Right cardiac atrium (tissue), 5 donors: ENCODE data around the gene GRM7. TPM values are rescaled to one million over a fixed set of nuclear protein-coding genes. Genes with fewer than 3 reads are reported as not detected.

Experiments used
- ATAC-seq, 2 donors: fragments of 200-7000 bp; cut with Tn5 transposase; one replicate each; pipeline versions ENCODE4 v1.8.0 to v1.9.1; 2020; ENCODE audit warnings: moderate library complexity in 2 of 2, mild to moderate bottlenecking in 1 of 2
- DNase-seq, 3 donors: peaks; one replicate each; pipeline ENCODE4 v3.0.0-alpha.2; 2020
- H3K27ac ChIP-seq: one replicate; pipeline ENCODE4 v1.5.1; 2013; ENCODE audit warnings: mild to moderate bottlenecking, low read length, control low read depth, moderate library complexity
- H3K27me3 ChIP-seq: one replicate; pipeline ENCODE4 v1.6.1; 2013; ENCODE audit not compliant: control insufficient read depth, insufficient read depth
- H3K4me1 ChIP-seq: one replicate; pipeline ENCODE4 v1.6.1; 2013; ENCODE audit warnings: low read length; ENCODE audit not compliant: control insufficient read depth, insufficient read depth
- H3K4me3 ChIP-seq: one replicate; pipeline ENCODE4 v1.5.1; 2013; ENCODE audit warnings: low read length, control low read depth
- H3K9me3 ChIP-seq: one replicate; pipeline ENCODE4 v1.6.1; 2013; ENCODE audit warnings: low read length; ENCODE audit not compliant: control insufficient read depth
- WGBS: extraction: QIAGEN DNeasy Blood & Tissue Kit; methylation state at CpG from one replicate; pipeline ENCODE4 v1.1.7; 2013; 5-methylcytosine and 5-hydroxymethylcytosine counted together
- intact Hi-C, 4 donors: fragments of 100-400 bp; cut with DNase I; formaldehyde crosslinking; loops; one replicate each; pipeline versions ENCODE4 v1.11.0 to v1.14.0; 2022 to 2023
- polyA plus RNA-seq: library from polyadenylated mRNA; stranded (reverse); fragments of 200-250 nt; gene quantifications from one replicate; pipeline ENCODE4 v1.2.3, GENCODE V29; 2013
- total RNA-seq, 4 donors: library from RNA; stranded (reverse); fragmentation: NEBNext Ultra II Directional; extraction: Animal tissue kit (Norgen Biotek cat#: 25700); gene quantifications; one replicate each; pipeline ENCODE4 v1.2.1, GENCODE V29; 2021
- donor health status: healthy with polysubstance abuse.
- donor health status: DM: no; HTN: yes; CAD: no.
- donor health status: DM: no; HTN: no; CAD: no.
- donor health status: DM: no; HTN: yes; CAD: no; lungs with severe emphysema.
- donor health status: DM: yes; HTN: yes; CAD: no.

GRM7 gene
- total and polyA plus RNA-seq, 5 donors = not detected

- no peaks in the 10 kb centered on the region for H3K9me3 ChIP-seq
- H3K4me3 ChIP-seq = no peak overlapping the region
- H3K27ac ChIP-seq = no peak overlapping the region
- no peak for DNase-seq
- H3K4me1 ChIP-seq = no peaks in the 10 kb centered on the region
- ATAC-seq = no peak
- 48% methylated on average over 2 of the region's 2 CpGs for WGBS
- no peaks in the 10 kb centered on the region for H3K27me3 ChIP-seq
- intact Hi-C loops = no loop called here
These were observed 790.4 kb downstream of the GRM7 start for GRCh38 chr3:7651274-7651673.

DNA sequence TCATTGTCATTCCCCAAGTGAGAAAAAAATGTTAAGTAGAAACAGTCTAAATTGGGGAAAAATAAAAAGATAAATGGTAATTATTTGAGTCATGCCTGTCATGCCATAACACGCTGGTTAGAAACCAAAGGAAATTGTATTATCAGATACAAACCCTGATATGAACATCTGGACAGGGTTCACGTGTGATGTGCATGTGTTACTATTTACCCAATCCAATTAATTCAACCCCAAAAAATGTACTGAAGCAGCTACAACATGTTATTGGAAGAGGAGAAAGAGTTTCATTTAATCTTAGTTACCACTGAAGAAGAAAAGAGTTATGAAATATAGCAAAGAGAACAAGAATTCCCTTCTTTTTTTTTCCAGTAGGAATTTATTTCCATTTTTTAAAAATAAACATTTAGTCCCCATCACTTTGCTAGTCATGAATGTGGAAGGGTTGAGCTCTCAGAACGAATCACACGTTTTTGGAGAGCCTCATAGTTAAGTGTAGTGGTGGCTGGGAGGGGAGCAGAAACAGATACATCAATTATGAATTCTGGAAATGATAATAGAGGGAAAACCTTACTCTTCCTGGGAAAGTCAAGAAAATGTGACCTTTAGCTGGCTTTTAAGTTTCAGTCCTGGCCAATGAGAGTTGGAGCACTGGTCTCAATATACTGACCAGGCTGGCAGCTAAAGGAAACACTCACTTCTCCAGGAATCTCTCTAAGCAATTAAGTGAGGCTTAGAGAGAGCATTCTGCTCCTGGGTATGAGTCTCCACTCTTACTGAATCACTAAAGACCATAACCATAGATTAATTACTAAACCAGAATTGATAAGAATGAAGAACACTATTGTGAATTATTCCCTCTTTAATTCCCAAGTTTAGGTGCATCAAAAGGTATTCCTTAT, 796.5 kb downstream of the GRM7 start:
- Histone ChIP-seq H3K4me1 (no peaks in the 10 kb centered on the region), H3K9me3 (no peaks in the 10 kb centered on the region), H3K27me3 (no peaks in the 10 kb centered on the region), H3K4me3 (no peak overlapping the region), H3K27ac (no peak overlapping the region)
- no peak for DNase-seq
- intact Hi-C loops = no loop called here
- 40% methylated on average over 4 of the region's 4 CpGs for WGBS
- peak; percentile 55 to 69 for ATAC-seq

DNA sequence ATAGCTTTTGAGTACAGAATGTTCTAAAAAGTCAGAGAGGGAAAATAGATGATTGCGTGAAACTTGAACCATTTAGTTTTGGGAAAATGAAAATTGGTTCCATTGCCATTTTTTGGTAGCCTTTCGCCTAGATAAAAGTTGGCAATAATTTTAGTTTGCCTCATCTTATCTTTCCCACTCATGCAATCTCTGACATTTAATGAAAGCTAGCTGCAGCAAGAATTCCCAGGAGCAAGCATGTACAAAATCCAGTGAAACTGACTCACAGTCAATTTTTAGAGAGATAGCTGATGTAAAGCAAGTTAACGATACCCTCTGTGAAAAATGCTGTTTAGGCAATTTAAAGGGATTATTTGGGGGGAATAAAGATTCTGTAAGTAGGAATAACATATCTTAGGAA, 797.4 kb downstream of the GRM7 start:
- ATAC-seq = peak; percentile 62 to 72
- Histone ChIP-seq H3K4me1 (no peaks in the 10 kb centered on the region), H3K4me3 (no peak overlapping the region), H3K9me3 (no peaks in the 10 kb centered on the region), H3K27me3 (no peaks in the 10 kb centered on the region), H3K27ac (no peak overlapping the region)
- intact Hi-C loops = no loop called here
- DNase-seq = no peak
- 55% methylated on average over 3 of the region's 3 CpGs for WGBS

GRCh38 chr3:7659079-7659478, 798.2 kb downstream of the GRM7 start:
- intact Hi-C loops = no loop called here
- Histone ChIP-seq H3K27ac (no peak overlapping the region), H3K4me1 (no peaks in the 10 kb centered on the region), H3K9me3 (no peaks in the 10 kb centered on the region), H3K27me3 (no peaks in the 10 kb centered on the region), H3K4me3 (no peak overlapping the region)
- ATAC-seq = no peak
- DNase-seq = no peak
- 89% methylated on average over 1 of the region's 1 CpG for WGBS

DNA sequence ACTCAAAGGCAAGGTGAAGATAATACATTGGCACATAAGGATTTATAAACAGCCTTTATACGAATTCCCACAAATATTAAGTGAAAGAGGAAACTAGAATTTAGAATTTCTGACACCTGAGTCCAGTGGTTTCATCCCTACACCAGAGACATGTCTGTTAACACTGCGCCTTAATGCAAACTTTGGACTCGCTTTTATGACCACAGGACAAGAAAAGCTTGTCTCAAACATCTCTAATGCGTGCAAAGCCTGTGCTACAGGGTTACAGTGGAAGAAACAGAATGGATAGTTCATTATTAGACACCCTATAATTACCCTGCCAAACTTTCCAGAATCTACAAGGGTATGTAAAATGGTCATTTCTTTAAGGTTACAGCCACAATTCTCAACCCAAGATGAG, 802.9 kb downstream of the GRM7 start:
- 84% methylated on average over 4 of the region's 4 CpGs for WGBS
- Histone ChIP-seq H3K27me3 (no peaks in the 10 kb centered on the region), H3K27ac (no peak overlapping the region), H3K4me1 (no peaks in the 10 kb centered on the region), H3K9me3 (no peaks in the 10 kb centered on the region), H3K4me3 (no peak overlapping the region)
- intact Hi-C loops = no loop called here
- ATAC-seq (no peak), DNase-seq (no peak)

GRCh38 chr3:7667774-7668173, 806.9 kb downstream of the GRM7 start:
- intact Hi-C loops = no loop called here

GRCh38 chr3:7669641-7670040, 808.7 kb downstream of the GRM7 start:
- ATAC-seq (no peak), DNase-seq (no peak)
- no peak overlapping the region for H3K27ac ChIP-seq
- WGBS = 81% methylated on average over 3 of the region's 3 CpGs
- no peaks in the 10 kb centered on the region for H3K4me1 ChIP-seq
- no peaks in the 10 kb centered on the region for H3K27me3 ChIP-seq
- no peak overlapping the region for H3K4me3 ChIP-seq
- intact Hi-C loops = no loop called here
- no peaks in the 10 kb centered on the region for H3K9me3 ChIP-seq

More at GRCh38 chr3:7667774-7668173, 806.9 kb downstream of the GRM7 start:
- Histone ChIP-seq H3K4me3 (no peak overlapping the region), H3K4me1 (no peaks in the 10 kb centered on the region), H3K27me3 (no peaks in the 10 kb centered on the region), H3K27ac (no peak overlapping the region), H3K9me3 (no peaks in the 10 kb centered on the region)
- 35% methylated on average over 1 of the region's 1 CpG for WGBS
- DNase-seq (no peak), ATAC-seq (no peak)

- no peak for DNase-seq
- no peak for ATAC-seq
- WGBS = 80% methylated on average over 3 of the region's 3 CpGs
- H3K9me3 ChIP-seq = no peaks in the 10 kb centered on the region
- intact Hi-C loops = no loop called here
- no peak overlapping the region for H3K27ac ChIP-seq
- no peaks in the 10 kb centered on the region for H3K4me1 ChIP-seq
- no peaks in the 10 kb centered on the region for H3K27me3 ChIP-seq
- no peak overlapping the region for H3K4me3 ChIP-seq
These were observed 817.6 kb downstream of the GRM7 start for GRCh38 chr3:7678521-7678920.

DNA sequence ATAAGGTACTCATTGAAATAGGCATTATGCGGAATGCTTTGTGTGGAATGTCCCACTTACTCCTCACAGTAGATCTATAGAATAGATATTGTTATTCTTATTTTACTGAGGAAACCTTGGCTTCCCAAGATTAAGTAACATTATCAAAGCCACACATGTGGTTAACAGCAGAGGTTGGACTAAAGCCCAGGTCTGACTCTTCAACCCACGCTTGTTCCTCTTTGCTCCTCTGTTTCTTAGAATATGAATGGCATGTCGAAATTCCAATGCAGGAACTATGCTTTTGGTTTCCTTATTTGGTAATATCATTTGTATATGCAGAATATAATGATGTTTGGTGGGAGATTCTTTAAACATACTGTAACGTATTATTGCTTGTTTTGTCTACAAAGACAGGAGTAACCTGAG, 821.9 kb downstream of the GRM7 start:
- Histone ChIP-seq H3K9me3 (no peaks in the 10 kb centered on the region), H3K27ac (no peak overlapping the region), H3K27me3 (no peaks in the 10 kb centered on the region), H3K4me1 (no peaks in the 10 kb centered on the region), H3K4me3 (no peak overlapping the region)
- peak; percentile 85 to 91 for ATAC-seq
- intact Hi-C loops = no loop called here
- peak; percentile 52 to 59 (median 56) for DNase-seq
- 21% methylated on average over 4 of the region's 4 CpGs for WGBS

DNA sequence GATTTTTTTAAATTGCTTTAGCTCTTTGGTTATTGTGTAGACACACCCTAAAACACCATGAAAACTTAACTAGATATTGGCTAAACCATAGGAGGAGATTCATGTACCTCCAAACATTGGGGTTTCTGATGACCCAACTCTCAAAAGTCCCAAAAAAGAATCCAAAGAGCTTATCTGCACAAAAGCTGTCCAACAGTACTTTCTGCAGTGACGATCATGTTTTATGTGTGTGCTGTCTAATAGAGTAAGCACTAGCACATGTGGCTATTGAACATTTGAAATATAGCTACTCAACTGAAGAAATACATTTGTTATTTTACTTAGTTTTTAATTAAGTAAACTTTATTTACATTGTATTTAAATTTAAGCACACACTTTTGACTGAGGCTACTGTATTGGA, 822.5 kb downstream of the GRM7 start:
- no peak for DNase-seq
- no peak overlapping the region for H3K27ac ChIP-seq
- intact Hi-C loops = no loop called here
- no peaks in the 10 kb centered on the region for H3K27me3 ChIP-seq
- peak; percentile 28 to 51 for ATAC-seq
- no peaks in the 10 kb centered on the region for H3K4me1 ChIP-seq
- 33% methylated on average over 1 of the region's 1 CpG for WGBS
- H3K4me3 ChIP-seq = no peak overlapping the region
- no peaks in the 10 kb centered on the region for H3K9me3 ChIP-seq

GRCh38 chr3:7684182-7684715, 823.3 kb downstream of the GRM7 start:
- WGBS = 42% methylated on average over 1 of the region's 1 CpG
- H3K4me3 ChIP-seq = no peak overlapping the region
- H3K27me3 ChIP-seq = no peaks in the 10 kb centered on the region
- intact Hi-C loops = no loop called here
- no peak overlapping the region for H3K27ac ChIP-seq
- no peaks in the 10 kb centered on the region for H3K4me1 ChIP-seq
- ATAC-seq (no peak), DNase-seq (no peak)
- no peaks in the 10 kb centered on the region for H3K9me3 ChIP-seq
